OCI-LY3 (cell line): ENCODE results near the gene PBOV1.

ENCODE experiments used
- H2AFZ ChIP-seq: fragments of 200-600, 300-600 bp; shearing (Covaris generic); 2 replicates; pipeline ENCODE4 v1.6.0; 2014; ENCODE audit warnings: antibody characterized with exemption, low read depth, low read length
- H3K27ac ChIP-seq: fragments of 200-600, 300-600 bp; sonication (generic); 2 replicates; pipeline ENCODE4 v1.5.1; 2014; ENCODE audit warnings: mild to moderate bottlenecking, low read length, moderate library complexity, mixed read lengths
- H3K27me3 ChIP-seq: fragments of 200-600, 300-600 bp; sonication (generic); 2 replicates; pipeline ENCODE4 v1.6.1; 2014; ENCODE audit warnings: low read depth, low read length, mixed read lengths
- H3K36me3 ChIP-seq: fragments of 200-600, 300-600 bp; sonication (generic); replicated peaks from 2 replicates; pipeline ENCODE3; 2014; ENCODE audit warnings: low read depth, low read length, mixed read lengths
- H3K4me1 ChIP-seq: fragments of 300-600, 200-600 bp; sonication (generic); 2 replicates; pipeline ENCODE4 v1.6.1; 2014; ENCODE audit warnings: low read length, mixed read lengths
- H3K4me2 ChIP-seq: fragments of 200-600, 300-600 bp; sonication (generic); 2 replicates; pipeline ENCODE4 v1.6.1; 2014; ENCODE audit warnings: low read length, mixed read lengths
- H3K4me3 ChIP-seq: fragments of 300-600, 200-600 bp; sonication (generic); 2 replicates; pipeline ENCODE4 v1.5.1; 2014; ENCODE audit warnings: antibody characterized with exemption, mild to moderate bottlenecking, low read length, moderate library complexity
- H3K79me2 ChIP-seq: fragments of 300-600, 200-600 bp; shearing (Covaris generic); 2 replicates; pipeline ENCODE4 v1.6.1; 2014; ENCODE audit warnings: mild to moderate bottlenecking, low read length, mixed read lengths
- H3K9ac ChIP-seq: fragments of 300-600, 200-600 bp; shearing (Covaris generic); 2 replicates; pipeline ENCODE4 v1.6.0; 2014; ENCODE audit warnings: mild to moderate bottlenecking, low read length, moderate library complexity
- H3K9me3 ChIP-seq: fragments of 200-600, 300-600 bp; shearing (Covaris generic); 2 replicates; pipeline ENCODE4 v1.6.1; 2014; ENCODE audit warnings: low read length, mixed read lengths; ENCODE audit not compliant: insufficient read depth
- H4K20me1 ChIP-seq: fragments of 200-600, 300-600 bp; sonication (generic); 2 replicates; pipeline ENCODE4 v1.6.1; 2016; ENCODE audit warnings: low read length, mixed read lengths; ENCODE audit not compliant: insufficient read depth
- CTCF ChIP-seq: fragments of 200-600, 300-600 bp; sonication (generic); IDR thresholded peaks from 2 replicates; pipeline ENCODE4 v1.5.1; 2014; ENCODE audit warnings: antibody characterized with exemption, low read length, low read depth
- EZH2phosphoT487 ChIP-seq: fragments of 200-600 bp; shearing (Covaris generic); IDR thresholded peaks from 2 replicates; pipeline ENCODE4 v1.6.1; 2018; ENCODE audit warnings: antibody characterized with exemption, mixed run types, low read depth

PBOV1 gene

GRCh38 chr6:138226700-138227315 lies 8.5 kb upstream of the PBOV1 start:
- Histone ChIP-seq H3K4me3 (no peak overlapping the region), H3K79me2 (no peaks in the 10 kb centered on the region), H3K27me3 (peaks cover 47% of the 10 kb centered on the region), H3K9me3 (no peaks in the 10 kb centered on the region), H3K27ac (no peak overlapping the region), H3K9ac (no peak overlapping the region), H3K4me1 (peaks cover 7% of the 10 kb centered on the region), H2AFZ (no peak overlapping the region), H3K4me2 (no peak overlapping the region), H4K20me1 (no peaks in the 10 kb centered on the region), H3K36me3 (no peaks in the 10 kb centered on the region)
- TF ChIP-seq CTCF, result no peak
- TF ChIP-seq EZH2phosphoT487, result no peak

GRCh38 chr6:138225953-138226352 lies 7.7 kb upstream of the PBOV1 start:
- no peak overlapping the region for H3K4me2 ChIP-seq
- H4K20me1 ChIP-seq, result no peaks in the 10 kb centered on the region
- no peaks in the 10 kb centered on the region for H3K79me2 ChIP-seq
- H3K9me3 ChIP-seq, result no peaks in the 10 kb centered on the region
- no peak overlapping the region for H2AFZ ChIP-seq
- no peak overlapping the region for H3K9ac ChIP-seq
- no peak overlapping the region for H3K27ac ChIP-seq
- no peak overlapping the region for H3K4me3 ChIP-seq
- peaks cover 44% of the 10 kb centered on the region for H3K27me3 ChIP-seq
- H3K36me3 ChIP-seq, result no peaks in the 10 kb centered on the region
- TF ChIP-seq EZH2phosphoT487, result no peak
- no peak for TF ChIP-seq CTCF
- H3K4me1 ChIP-seq, result no peaks in the 10 kb centered on the region

- H3K4me1 ChIP-seq, result no peaks in the 10 kb centered on the region
- no peaks in the 10 kb centered on the region for H4K20me1 ChIP-seq
- no peak overlapping the region for H3K4me2 ChIP-seq
- H3K79me2 ChIP-seq, result no peaks in the 10 kb centered on the region
- H3K36me3 ChIP-seq, result no peaks in the 10 kb centered on the region
- peaks cover 19% of the 10 kb centered on the region for H3K27me3 ChIP-seq
- H3K9ac ChIP-seq, result no peak overlapping the region
- no peak for TF ChIP-seq EZH2phosphoT487
- TF ChIP-seq CTCF, result no peak
- H3K9me3 ChIP-seq, result no peaks in the 10 kb centered on the region
- H2AFZ ChIP-seq, result no peak overlapping the region
- H3K27ac ChIP-seq, result no peak overlapping the region
- no peak overlapping the region for H3K4me3 ChIP-seq
Observed at GRCh38 chr6:138222901-138223546, 4.7 kb upstream of the PBOV1 start.

GRCh38 chr6:138219901-138220300 lies 1.6 kb upstream of the PBOV1 start:
- Histone ChIP-seq H3K79me2 (no peaks in the 10 kb centered on the region), H3K4me1 (no peaks in the 10 kb centered on the region), H3K9me3 (no peaks in the 10 kb centered on the region), H2AFZ (no peak overlapping the region), H3K36me3 (no peaks in the 10 kb centered on the region), H3K27ac (no peak overlapping the region), H3K4me2 (no peak overlapping the region), H3K4me3 (no peak overlapping the region), H3K9ac (no peak overlapping the region), H4K20me1 (no peaks in the 10 kb centered on the region), H3K27me3 (peaks cover 6% of the 10 kb centered on the region)
- TF ChIP-seq EZH2phosphoT487, result no peak
- no peak for TF ChIP-seq CTCF
